HepG2 (cell line): ENCODE data around the gene AP4E1. TPM values are rescaled to one million over a fixed set of nuclear protein-coding genes. Genes with fewer than 3 reads are reported as not detected.

Experiments
- ATAC-seq: fragments of 200-7000 bp; cut with Tn5 transposase; 3 replicates; pipeline ENCODE4 v1.9.1; 2020; ENCODE audit warnings: mild to moderate bottlenecking, moderate library complexity
- BruUV-seq: library from RNA; stranded (reverse); fragments of 400-500 nt; replicated peaks from 2 replicates; lab custom pipeline; 2021; lab: Mats Ljungman, UMichigan
- CTCF ChIA-PET: fragments of 300-600 bp; formaldehyde crosslinking; extraction: SDS; loops from one replicate; lab custom pipeline; 2021; ENCODE audit warnings: low total read pairs, inconsistent platforms, low intra/inter-chr PET ratio; lab: Yijun Ruan, JAX
- POLR2A ChIA-PET: fragments of 350-600 bp; sonication (Branson Sonifier 250); formaldehyde crosslinking; loops from one replicate; lab custom pipeline; 2020; ENCODE audit warnings: antibody characterized with exemption, inconsistent platforms; lab: Yijun Ruan, JAX
- DNase-seq: peaks from one replicate; pipeline ENCODE4 v3.0.0-alpha.2; 2015; ENCODE audit warnings: low spot score
- FAIRE-seq: peaks from 3 replicates; lab custom pipeline; 2011; peaks lifted over from hg19 to GRCh38; lab: Jason Lieb, UNC
- H2AFZ ChIP-seq: one replicate; pipeline ENCODE4 v1.6.1; 2011; ENCODE audit warnings: low read length, inconsistent platforms
- H3K27ac ChIP-seq: fragments of 300-600 bp; 3 replicates; pipeline ENCODE4 v1.8.0; 2011; ENCODE audit warnings: mixed run types, mild to moderate bottlenecking, mixed read lengths, low read length, inconsistent platforms; ENCODE audit not compliant: insufficient read depth; ENCODE audit errors: extremely low read length
- H3K27me3 ChIP-seq, 2 experiments: fragments of 200-600 bp in 1 of 2; 2 replicates in 1 of 2; 3 replicates in 1 of 2; pipeline versions ENCODE4 v1.6.0 to v1.8.0; 2011; ENCODE audit warnings: low read length in 2 of 2, mild to moderate bottlenecking in 2 of 2, moderate library complexity in 2 of 2, inconsistent platforms in 1 of 2; ENCODE audit not compliant: insufficient read depth in 2 of 2, control insufficient read depth in 1 of 2
- H3K36me3 ChIP-seq, 2 experiments: fragments of 200-600 bp in 1 of 2; replicated peaks in 1 of 2; 2 replicates in 1 of 2; 3 replicates in 1 of 2; pipeline versions ENCODE4 v1.5.1 to v1.8.0; 2011; ENCODE audit warnings: low read length in 2 of 2, inconsistent platforms in 1 of 2; ENCODE audit not compliant: insufficient read depth in 2 of 2, control insufficient read depth in 1 of 2
- H3K4me1 ChIP-seq: 2 replicates; pipeline ENCODE4 v1.5.1; 2012; ENCODE audit warnings: low read length, inconsistent platforms; ENCODE audit not compliant: insufficient read depth
- H3K4me2 ChIP-seq: 2 replicates; pipeline ENCODE4 v1.6.0; 2011; ENCODE audit warnings: low read depth, low read length, inconsistent platforms
- H3K4me3 ChIP-seq, 3 experiments: fragments of 200-600 bp in 1 of 3; sonication (generic), shearing (Covaris generic) in 1 of 3; replicated peaks in 1 of 3; 2 replicates each; pipeline ENCODE4 v1.5.1; 2011 to 2016; ENCODE audit warnings: low read length in 3 of 3, inconsistent platforms in 2 of 3, low read depth in 2 of 3, mild to moderate bottlenecking in 2 of 3, control low read depth in 1 of 3, mixed read lengths in 1 of 3; ENCODE audit not compliant: insufficient read depth in 1 of 3
- H3K79me2 ChIP-seq: one replicate; pipeline ENCODE4 v1.6.1; 2011; ENCODE audit warnings: low read length, inconsistent platforms; ENCODE audit not compliant: insufficient read depth
- H3K9ac ChIP-seq: 2 replicates; pipeline ENCODE4 v1.6.0; 2011; ENCODE audit warnings: mild to moderate bottlenecking, low read depth, low read length, inconsistent platforms; ENCODE audit not compliant: insufficient read depth
- H3K9me3 ChIP-seq: 2 replicates; pipeline ENCODE4 v1.5.1; 2012; ENCODE audit warnings: mild to moderate bottlenecking, low read length
- H4K20me1 ChIP-seq: 2 replicates; pipeline ENCODE4 v1.6.0; 2011; ENCODE audit warnings: inconsistent platforms, mild to moderate bottlenecking, low read length, moderate library complexity; ENCODE audit not compliant: insufficient read depth
- FLYWCH1 ChIP-seq: sonication (generic); formaldehyde crosslinking; IDR thresholded peaks from 2 replicates; pipeline ENCODE4 v1.8.1; 2023; ENCODE audit warnings: mild to moderate bottlenecking, missing genetic modification reagents
- HNRNPUL1 ChIP-seq: fragments of 200-400 bp; formaldehyde crosslinking; IDR thresholded peaks from 2 replicates; pipeline ENCODE4 v1.6.1; 2017; ENCODE audit warnings: low read depth, mild to moderate bottlenecking, low read length, moderate library complexity
- KMT2B ChIP-seq: IDR thresholded peaks from 2 replicates; pipeline ENCODE4 v1.6.1; 2016; ENCODE audit warnings: missing genetic modification reagents, missing compliant biosample characterization
- NFE2L1 ChIP-seq: sonication (generic); formaldehyde crosslinking; IDR thresholded peaks from 2 replicates; pipeline ENCODE4 v1.4.0; 2020; ENCODE audit warnings: missing genetic modification reagents, mild to moderate bottlenecking, borderline replicate concordance
- NFKB2 ChIP-seq: sonication (generic); formaldehyde crosslinking; IDR thresholded peaks from 2 replicates; pipeline ENCODE4 v1.4.0; 2020; ENCODE audit warnings: missing genetic modification reagents, borderline replicate concordance
- ZBTB1 ChIP-seq: sonication (generic); formaldehyde crosslinking; IDR thresholded peaks from 2 replicates; pipeline ENCODE4 v1.4.0; 2020; ENCODE audit warnings: missing genetic modification reagents, borderline replicate concordance
- ZMAT3 ChIP-seq: sonication (generic); formaldehyde crosslinking; conservative IDR thresholded peaks from 2 replicates; pipeline ENCODE4 v1.7.0; 2021; ENCODE audit warnings: missing genetic modification reagents
- ZNF143 ChIP-seq: sonication (generic); formaldehyde crosslinking; IDR thresholded peaks from 2 replicates; pipeline ENCODE4 v1.4.0; 2020; ENCODE audit warnings: missing genetic modification reagents
- ZNF282 ChIP-seq: fragments of 450-650 bp; IDR thresholded peaks from 2 replicates; pipeline ENCODE4 v1.6.1; 2018; ENCODE audit not compliant: partially characterized antibody
- ZNF747 ChIP-seq: sonication (generic); formaldehyde crosslinking; IDR thresholded peaks from 2 replicates; pipeline ENCODE4 v1.8.1; 2023; ENCODE audit warnings: missing genetic modification reagents, mild to moderate bottlenecking, borderline replicate concordance
- ZNF761 ChIP-seq: sonication (generic); formaldehyde crosslinking; conservative IDR thresholded peaks from 2 replicates; pipeline ENCODE4 v1.4.0; 2020; ENCODE audit warnings: mild to moderate bottlenecking, missing genetic modification reagents
- WGBS: methylation state at CpG from one replicate; pipeline ENCODE4 v1.1.6; 2017; ENCODE audit warnings: low lambda C conversion rate; 5-methylcytosine and 5-hydroxymethylcytosine counted together
- in situ Hi-C: cut with HindIII; loops from 2 replicates; pipeline ENCODE4 v1.10.0; 2017; ENCODE audit warnings: low pct_unique_long_range_greater_than_20kb; ENCODE audit not compliant: extremely low pct_ligation_motif_present
- intact Hi-C: fragments of 100-400 bp; cut with micrococcal nuclease; formaldehyde crosslinking; loops from one replicate; pipeline ENCODE4 v1.10.0; 2022; ENCODE audit not compliant: unreplicated experiment
- polyA plus RNA-seq, 8 experiments: library from polyadenylated mRNA; depleted of rRNA in 3 of 8; stranded (reverse) in 7 of 8; unstranded in 1 of 8; fragments of >200 nt; fragmentation: Illumina TruSeq in 4 of 8; extraction: Trizol in 4 of 8; gene quantifications; 2 replicates each; pipeline versions ENCODE4 v1.2.1 to v1.2.3, GENCODE V29; 2011 to 2016; ENCODE audit warnings: low read depth in 4 of 8, missing spikeins in 1 of 8, mixed read lengths in 1 of 8; ENCODE audit not compliant: insufficient read depth in 1 of 8
- total RNA-seq, 5 experiments: library from RNA; depleted of rRNA; stranded (reverse); fragments of >200 nt; fragmentation: Illumina TruSeq; extraction: Trizol; gene quantifications; 2 replicates each; pipeline ENCODE4 v1.2.3, GENCODE V29; 2016; ENCODE audit warnings: low read depth in 1 of 5
- TF ChIP-seq, protein P1 (sequence below): IDR thresholded peaks from 2 replicates; pipeline ENCODE4 v1.6.1; 2016; ENCODE audit warnings: low read depth, control low read depth
- TF ChIP-seq, protein P2 (sequence below): sonication (generic); formaldehyde crosslinking; IDR thresholded peaks from 2 replicates; pipeline ENCODE4 v1.8.1; 2023; ENCODE audit warnings: mild to moderate bottlenecking, moderate library complexity, missing genetic modification reagents
- TF ChIP-seq, protein P3 (sequence below): sonication (generic); formaldehyde crosslinking; IDR thresholded peaks from 2 replicates; pipeline ENCODE4 v1.5.0; 2020; ENCODE audit warnings: mild to moderate bottlenecking, missing genetic modification reagents, borderline replicate concordance

Gene AP4E1
- total and polyA plus RNA-seq, 2 of the 13 experiments (the other 11 are each of a cell fraction or from before 2014, with no cell fraction given) = 2.2 to 7.8 TPM

DNA sequence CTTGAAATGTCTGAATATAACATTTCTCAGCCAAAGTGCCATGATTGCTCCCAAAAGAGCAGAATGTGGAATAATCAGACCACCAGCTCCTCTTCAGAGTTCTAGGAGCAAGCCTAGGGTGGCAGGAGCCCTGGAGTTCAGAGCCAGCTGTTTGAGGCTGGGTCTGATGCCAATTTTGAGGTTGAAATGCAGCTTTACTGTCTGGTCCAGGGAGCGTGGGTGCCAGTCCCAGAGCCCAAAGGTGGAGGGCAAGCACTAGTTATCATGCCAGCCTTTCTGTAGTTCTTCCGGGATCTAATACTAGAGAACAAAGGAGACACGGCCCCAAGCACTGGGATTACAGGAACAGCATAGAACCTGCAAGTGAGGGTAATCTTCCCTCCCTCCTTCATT, 117.0 kb downstream of the AP4E1 start:
- DNase-seq (no peak), FAIRE-seq (no peak), ATAC-seq (no peak)
- no peak overlapping the region for H2AFZ ChIP-seq
- no peaks in the 10 kb centered on the region for H3K79me2 ChIP-seq
- H3K36me3 ChIP-seq = no peaks in the 10 kb centered on the region
- 81% methylated on average over 3 of the region's 3 CpGs for WGBS
- no peaks in the 10 kb centered on the region for H3K27me3 ChIP-seq
- ChIA-PET POLR2A (no interaction called here), CTCF (no interaction called here)
- intact Hi-C loops (no loop called here), in situ Hi-C loops (no loop called here)
- no peaks in the 10 kb centered on the region for H3K4me1 ChIP-seq
- no peak overlapping the region for H3K4me3 ChIP-seq
- BruUV-seq = no TSS peak
- no peak overlapping the region for H3K4me2 ChIP-seq
- no peak overlapping the region for H3K9ac ChIP-seq
- no peaks in the 10 kb centered on the region for H3K9me3 ChIP-seq
- H4K20me1 ChIP-seq = no peaks in the 10 kb centered on the region
- no peak overlapping the region for H3K27ac ChIP-seq
- TF ChIP-seq ZNF761 (no peak), KMT2B (CRISPR knock-in tag) (no peak), HNRNPUL1 (no peak), ZBTB1 (no peak), ZMAT3 (CRISPR knock-in tag) (no peak), NFE2L1 (CRISPR knock-in tag) (no peak), ZNF747 (CRISPR knock-in tag) (no peak), FLYWCH1 (CRISPR knock-in tag) (no peak), ZNF143 (CRISPR knock-in tag) (no peak), NFKB2 (CRISPR knock-in tag) (no peak), ZNF282 (no peak)
- TF ChIP-seq, protein P1, sequence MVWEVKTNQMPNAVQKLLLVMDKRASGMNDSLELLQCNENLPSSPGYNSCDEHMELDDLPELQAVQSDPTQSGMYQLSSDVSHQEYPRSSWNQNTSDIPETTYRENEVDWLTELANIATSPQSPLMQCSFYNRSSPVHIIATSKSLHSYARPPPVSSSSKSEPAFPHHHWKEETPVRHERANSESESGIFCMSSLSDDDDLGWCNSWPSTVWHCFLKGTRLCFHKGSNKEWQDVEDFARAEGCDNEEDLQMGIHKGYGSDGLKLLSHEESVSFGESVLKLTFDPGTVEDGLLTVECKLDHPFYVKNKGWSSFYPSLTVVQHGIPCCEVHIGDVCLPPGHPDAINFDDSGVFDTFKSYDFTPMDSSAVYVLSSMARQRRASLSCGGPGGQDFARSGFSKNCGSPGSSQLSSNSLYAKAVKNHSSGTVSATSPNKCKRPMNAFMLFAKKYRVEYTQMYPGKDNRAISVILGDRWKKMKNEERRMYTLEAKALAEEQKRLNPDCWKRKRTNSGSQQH (CRISPR knock-in tag) = no peak
- TF ChIP-seq, protein P2, sequence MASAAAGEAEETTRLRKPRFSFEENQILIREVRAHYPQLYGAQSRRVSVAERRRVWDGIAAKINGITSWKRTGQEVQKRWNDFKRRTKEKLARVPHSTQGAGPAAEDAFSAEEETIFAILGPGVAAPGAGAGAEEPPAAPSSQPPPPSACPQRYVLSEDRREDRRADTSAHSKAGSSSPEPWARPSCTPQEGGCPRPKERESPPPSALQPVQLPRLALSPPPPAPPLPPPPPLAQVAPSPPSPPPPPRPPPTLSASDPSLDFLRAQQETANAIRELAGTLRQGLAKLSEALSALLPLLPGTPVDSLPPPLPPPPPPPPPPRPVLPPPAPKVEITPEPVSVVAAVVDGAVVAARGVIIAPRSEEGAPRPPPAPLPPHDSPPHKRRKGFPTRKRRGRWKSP (CRISPR knock-in tag) = no peak
- TF ChIP-seq, protein P3, sequence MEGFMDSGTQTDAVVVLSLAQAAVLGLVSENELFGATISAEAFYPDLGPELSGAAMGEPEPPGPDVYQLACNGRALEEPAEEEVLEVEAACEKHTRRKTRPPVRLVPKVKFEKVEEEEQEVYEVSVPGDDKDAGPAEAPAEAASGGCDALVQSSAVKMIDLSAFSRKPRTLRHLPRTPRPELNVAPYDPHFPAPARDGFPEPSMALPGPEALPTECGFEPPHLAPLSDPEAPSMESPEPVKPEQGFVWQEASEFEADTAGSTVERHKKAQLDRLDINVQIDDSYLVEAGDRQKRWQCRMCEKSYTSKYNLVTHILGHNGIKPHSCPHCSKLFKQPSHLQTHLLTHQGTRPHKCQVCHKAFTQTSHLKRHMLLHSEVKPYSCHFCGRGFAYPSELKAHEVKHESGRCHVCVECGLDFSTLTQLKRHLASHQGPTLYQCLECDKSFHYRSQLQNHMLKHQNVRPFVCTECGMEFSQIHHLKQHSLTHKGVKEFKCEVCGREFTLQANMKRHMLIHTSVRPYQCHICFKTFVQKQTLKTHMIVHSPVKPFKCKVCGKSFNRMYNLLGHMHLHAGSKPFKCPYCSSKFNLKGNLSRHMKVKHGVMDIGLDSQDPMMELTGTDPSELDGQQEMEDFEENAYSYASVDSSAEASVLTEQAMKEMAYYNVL = no peak
